GM19025 (cell line): ENCODE measurements around the gene CLSTN2.

Experiments used
- ATAC-seq: cut with Tn5 transposase; IDR thresholded peaks from one replicate; pipeline ENCODE4 v1.9.1; 2021; ENCODE audit warnings: mild to moderate bottlenecking, low read depth, moderate library complexity; ENCODE audit not compliant: unreplicated experiment

Gene CLSTN2

DNA sequence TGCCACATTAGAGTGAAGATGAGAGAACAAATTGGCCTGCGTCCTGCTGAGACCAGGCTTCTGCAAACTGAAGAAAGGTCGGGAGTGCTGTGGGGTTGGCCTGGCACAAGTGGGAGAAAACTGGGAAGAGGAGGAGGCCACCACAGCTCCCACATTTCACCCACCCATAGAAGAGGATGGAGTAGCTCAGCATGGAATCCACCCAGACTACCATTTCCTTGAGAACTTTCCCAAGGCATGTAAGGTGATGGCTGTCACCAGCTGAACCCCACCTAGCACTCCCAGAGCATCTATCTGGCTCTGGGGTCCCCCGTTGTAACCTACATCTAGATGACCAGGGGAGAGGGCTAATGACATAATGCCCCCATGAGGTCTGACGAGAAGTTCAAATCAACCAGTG is 622.5 kb downstream of the CLSTN2 start:
- no peak for ATAC-seq

DNA sequence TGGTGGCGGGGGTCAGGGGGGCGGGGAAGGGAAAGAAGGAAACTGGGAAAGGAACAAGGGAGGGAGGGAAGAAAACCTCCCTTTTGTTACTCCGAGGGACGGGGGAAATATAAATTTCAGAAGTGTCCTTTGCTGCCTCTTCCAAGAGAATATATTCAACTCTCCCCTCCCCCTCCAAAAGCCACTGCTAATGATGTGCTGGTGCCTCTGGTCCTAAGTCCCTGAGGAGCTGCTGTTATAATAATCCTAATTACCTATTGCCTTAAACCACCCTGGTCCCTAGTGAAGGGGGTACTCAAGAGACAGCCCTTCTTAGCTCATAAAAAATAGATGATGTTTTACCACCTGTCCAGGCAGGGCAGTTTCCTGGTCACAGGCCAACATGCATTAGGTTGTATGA is 624.6 kb downstream of the CLSTN2 start:
- ATAC-seq = no peak

DNA sequence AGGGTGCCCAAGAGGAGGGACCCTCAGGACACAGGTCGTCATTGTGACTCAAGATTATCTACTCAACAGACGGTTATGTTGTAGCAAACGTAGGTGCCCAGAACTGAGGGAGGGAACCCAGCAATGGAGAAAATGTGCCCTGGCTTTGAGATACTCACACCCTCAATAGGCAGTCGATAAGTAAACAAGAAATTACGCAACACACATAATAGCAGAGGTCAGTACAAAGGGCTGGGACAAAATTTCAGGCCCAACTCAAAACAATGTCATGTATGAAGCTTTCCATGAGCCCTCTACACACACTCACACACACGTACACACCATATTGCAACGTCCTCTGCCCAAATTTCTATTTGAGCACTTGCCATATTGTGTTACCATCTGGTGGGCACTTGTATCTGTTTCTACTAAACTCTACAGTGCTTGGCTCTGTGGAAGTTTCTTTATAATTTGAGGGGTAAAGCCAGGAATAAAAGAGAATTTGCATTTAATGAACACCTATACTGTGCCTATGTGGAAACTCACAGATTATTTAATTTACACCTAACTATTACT is 628.3 kb downstream of the CLSTN2 start:
- no peak for ATAC-seq

DNA sequence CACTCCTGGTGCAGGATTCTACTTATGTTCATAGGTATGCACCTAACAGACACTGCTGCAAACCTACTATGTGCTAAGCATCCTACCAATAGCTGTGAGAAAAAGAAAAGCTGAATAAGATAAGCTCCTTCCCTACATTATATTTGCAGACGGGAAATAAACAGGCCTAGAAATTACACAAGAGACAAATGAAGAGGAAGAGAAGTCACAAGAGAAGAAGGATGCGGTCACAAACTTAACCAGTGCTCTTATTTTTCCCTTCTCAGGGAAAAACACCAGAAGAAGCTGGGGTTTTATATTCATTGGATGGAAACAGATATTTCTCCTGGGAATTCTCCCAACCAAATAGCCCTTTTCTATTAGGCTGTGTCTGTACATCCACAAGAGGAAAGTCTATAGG is 633.1 kb downstream of the CLSTN2 start:
- no peak for ATAC-seq

DNA sequence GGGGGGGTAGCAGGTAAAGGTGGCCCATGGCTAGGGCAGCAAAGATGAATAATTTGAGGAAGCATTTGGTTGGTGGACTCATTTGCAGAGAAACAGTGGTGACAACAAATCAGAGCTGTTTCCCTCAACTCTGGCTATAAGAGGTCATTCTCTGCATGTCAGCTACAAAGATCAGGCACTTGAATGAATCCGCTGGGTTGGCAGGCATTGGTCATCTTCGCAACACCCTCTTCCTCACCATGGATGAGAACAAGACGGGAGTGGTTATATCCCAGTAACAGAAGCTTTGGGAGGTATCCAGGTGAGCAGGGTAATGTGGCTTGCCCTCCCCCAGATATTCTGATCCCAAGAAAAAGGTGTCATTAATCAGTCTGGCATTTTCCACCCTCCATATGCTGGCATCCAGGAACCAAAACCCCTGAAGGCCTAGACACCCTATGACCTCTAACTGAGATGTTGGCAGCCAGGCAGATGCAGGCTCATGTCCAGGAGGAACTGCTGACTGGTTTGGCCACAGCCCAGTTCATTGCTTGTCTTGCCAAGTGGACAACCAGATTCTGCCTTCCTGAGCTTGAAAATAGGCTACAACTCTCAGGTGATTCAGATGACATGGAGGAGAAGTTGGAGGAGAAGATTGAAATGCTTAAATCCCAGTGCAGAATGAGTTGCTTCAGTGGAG is 634.0 kb downstream of the CLSTN2 start:
- ATAC-seq = no peak

DNA sequence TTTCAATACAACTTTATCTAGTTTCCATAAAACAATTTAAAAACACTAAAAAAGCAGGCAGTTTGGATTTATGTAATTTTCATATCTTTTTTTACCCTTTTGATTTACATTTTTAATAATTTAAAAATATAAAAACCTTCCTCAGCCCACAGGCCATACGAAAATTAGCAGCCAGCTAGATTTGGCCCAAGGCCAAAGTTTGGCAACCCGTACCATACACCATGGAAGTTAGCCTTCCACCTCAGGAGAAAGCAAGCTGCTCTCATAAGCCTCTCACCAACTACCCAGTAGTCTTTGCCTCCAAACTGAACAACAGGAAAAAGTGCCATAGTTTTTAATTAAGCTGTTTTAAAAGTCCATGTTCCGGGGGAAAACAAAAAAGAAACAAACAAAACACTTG is 635.6 kb downstream of the CLSTN2 start:
- ATAC-seq = no peak

DNA sequence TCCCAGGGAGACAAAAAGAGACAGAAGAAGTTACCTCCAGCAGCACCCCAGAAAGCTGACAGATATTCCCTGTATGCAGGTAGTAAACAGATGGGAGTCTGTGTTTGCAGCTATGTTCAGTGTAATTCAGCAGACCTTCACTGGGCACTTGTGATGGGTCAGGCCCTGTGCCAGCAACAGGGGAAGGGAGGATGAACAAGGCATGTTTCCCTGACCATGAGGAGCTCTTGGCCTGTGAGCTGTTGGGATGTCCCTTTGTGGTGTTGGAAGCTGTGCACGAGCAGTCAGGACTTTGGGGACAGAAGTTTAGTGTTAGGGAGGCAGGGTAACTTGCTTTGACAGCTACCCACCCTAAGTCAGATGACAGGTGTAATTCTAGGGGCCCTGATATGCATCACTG is 636.9 kb downstream of the CLSTN2 start:
- no peak for ATAC-seq

DNA sequence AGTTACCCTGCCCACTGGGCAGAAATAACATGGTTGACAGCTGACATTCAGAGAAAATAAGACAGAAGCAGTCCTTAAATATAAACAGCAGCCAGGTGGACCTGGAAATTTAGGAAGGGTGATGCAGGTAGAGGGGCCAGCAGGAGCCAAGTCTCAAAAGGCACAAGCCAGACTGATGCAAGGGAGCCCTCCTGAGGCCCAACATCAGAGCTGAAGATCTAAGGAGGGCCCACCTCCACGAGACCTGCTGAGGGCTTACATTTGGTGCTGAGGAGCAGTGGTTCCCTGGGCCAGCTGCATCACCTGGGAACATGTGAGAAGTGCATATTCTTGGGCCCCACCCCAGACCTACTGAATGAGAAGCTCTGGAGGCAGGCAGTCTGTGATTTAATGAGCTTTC is 637.3 kb downstream of the CLSTN2 start:
- ATAC-seq = no peak

DNA sequence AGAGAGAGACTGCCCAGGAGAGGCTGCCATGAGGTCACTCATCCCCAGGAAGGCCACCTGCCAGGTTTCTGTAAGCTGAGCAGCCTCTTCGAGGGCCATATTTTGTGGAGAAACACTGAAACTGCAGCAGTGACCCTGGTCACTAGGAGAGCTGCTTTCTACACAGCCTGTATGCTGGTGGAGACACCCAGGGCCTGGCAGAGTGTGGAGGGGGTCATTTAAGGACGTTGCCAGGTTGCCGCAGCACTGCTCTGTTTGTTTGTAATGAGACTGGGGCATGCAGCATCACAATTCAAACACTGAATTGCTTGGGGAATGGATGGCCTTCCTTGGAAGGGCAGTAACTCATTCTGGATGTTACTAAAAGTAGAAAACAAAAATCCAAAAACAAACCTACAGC is 638.0 kb downstream of the CLSTN2 start:
- no peak for ATAC-seq

DNA sequence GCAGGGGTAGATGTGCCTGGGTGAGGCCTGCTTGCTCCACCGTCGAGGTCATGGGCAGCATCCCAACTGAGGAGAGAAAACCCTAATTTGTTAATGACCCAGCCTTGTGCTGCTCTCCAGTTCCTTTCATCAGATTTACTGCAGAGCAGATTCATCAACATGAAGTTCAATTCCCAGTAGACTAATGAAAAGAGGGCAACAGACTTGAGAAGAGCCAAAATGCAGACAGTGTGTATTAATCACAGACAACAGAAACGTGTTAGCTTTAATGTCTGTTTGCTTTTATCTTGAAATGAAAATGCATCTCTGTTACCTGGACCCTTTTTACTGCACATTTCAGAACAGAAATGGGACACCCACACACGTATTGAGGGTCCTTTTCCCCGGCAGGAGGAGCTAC is 639.4 kb downstream of the CLSTN2 start:
- ATAC-seq = no peak

DNA sequence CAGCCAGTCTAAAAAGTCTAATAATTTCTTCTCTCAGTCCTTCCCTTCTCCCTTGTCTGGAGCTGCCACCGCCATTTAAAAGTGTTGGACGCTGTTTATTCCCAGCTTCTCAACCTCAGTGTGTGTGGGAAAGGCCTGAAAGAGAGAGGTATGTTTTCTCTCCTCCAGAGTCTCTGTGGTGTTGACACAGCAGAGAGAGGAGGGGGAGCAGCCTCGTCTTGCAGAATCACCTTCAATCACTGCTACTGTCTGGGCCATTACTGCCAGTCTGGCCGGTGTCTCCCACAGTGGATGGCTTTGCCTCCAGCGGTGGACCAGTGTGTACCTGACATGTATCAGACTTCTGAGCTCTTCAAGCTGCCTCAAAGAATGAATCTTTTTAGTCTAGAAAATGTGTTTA is 641.5 kb downstream of the CLSTN2 start:
- no peak for ATAC-seq

DNA sequence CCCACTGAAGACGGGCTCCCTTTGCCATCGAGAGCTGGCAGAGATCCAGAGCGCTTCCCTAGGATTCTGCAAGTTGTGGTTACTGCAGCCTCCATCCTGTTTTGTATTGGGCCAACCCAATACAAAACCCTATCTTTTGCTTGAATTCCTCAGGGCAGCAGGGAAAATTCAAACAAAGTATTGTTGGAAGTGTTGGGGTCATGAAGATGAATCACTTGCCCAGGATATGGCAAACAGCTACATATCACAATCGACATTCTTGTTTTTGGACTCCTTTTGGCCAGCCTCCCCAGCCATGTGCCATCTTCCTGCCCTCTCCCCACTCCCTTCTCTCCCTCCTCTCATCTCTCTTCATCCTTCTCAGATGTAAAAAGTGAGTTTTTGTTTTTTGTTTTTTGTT is 642.9 kb downstream of the CLSTN2 start:
- no peak for ATAC-seq

DNA sequence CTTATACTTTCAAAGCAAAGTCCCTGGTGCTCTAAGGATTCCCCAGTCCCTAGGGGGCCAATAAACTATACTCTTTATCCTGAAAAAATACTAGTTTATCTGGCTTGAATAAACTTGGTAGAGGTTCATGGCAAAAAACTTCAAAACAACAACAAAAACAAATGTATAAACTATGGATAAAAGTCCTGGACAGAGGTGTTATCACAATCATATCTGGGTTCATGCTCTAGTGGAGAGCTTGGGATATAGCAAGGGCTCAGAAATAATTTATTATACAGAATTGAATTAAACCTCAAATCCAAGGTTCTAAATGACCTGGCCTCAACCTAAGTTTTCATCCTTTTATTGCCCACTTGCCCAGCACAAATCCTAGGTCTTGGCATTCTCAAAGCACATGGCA is 644.3 kb downstream of the CLSTN2 start:
- no peak for ATAC-seq

DNA sequence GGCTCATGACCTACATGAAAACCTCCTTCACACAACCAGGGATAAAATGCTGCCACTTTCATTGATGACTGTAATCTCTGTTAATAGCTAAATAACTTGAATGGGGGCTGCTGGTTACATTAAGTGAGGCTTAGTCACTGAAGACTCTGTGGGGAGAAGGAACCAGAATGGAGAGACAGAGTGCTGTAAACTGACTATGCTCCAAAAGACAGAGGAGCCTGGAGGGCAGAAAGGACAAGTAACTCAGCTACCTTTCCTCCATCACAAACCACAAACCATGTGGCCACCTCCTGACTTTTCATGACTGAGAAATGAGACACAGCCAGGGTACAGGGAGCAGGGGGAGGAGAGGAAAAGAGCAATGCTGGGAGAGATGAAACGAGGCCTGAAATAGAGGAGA is 645.8 kb downstream of the CLSTN2 start:
- no peak for ATAC-seq

DNA sequence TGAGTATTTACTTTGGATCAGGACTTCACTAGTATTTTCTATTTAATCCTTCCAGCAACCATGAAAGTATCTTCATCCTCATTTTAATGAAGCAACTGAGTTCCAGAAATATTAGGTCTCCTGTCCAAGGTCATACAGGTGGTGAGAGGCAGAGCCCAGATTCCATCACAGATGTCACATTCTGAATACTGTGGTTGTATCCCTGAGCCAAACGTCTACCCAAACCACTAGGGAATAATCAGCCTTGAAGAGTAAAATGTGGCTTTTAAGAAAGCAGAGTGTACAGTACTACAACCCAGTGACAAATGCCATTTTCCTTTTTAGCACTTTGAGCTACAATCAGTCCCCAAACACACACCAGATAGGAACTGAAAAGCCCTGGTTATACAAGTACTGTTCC is 649.6 kb downstream of the CLSTN2 start:
- no peak for ATAC-seq

DNA sequence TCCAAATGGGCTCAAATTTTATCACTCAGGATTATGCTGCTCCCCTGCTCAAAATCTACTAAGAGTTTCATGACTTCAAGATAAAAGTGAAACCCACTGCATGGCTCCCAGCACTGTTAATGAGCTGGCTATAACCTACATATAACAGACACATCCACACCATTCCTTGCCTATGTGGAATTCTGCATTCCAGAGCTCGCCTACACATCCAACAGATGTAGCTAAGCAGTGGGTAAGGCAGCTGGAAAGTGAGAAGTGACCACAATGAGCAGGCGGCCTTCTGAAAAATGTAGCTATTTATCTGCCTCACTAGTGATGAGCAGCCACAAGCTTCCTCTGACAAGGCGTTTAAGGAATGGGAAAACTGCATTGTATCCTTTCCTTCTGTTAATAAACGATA is 650.8 kb downstream of the CLSTN2 start:
- no peak for ATAC-seq

DNA sequence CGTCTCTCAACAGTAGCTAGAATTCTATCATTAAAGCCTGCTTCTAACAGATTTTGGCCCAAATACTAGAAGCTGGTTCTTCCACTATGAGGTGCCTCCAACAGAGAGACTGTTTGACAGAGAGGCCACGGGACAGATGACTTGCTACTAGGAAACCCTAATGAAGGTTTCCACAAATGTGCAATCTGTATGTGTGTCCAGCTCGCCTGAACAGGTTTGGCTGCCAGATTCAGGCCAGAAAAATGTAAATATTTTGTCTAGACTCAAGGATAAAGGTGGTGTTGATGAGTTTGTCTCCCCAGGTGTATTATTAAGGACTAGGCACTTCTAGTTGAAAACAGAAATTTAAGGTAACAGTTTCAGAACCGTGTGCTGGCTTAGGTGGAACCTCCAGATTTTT is 651.3 kb downstream of the CLSTN2 start:
- ATAC-seq = no peak

DNA sequence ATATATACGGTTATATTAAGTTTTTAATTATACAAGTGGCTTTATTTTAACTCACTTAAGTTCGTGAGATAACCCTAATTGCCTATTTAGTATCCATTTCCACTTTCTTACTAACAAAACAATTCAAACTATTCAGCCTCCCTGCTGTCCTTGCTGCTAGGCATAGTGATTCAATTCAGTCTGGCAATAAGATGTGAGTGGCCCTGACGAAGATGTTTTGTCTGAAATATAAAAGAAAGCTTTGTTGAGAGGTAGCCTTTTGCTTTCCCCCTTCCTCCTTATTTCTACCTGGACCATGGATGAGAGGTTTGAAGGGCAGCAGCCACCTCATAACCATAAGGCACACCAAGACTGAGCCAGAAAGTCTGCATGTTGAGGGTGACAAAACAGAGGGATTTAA is 653.6 kb downstream of the CLSTN2 start:
- ATAC-seq = no peak

DNA sequence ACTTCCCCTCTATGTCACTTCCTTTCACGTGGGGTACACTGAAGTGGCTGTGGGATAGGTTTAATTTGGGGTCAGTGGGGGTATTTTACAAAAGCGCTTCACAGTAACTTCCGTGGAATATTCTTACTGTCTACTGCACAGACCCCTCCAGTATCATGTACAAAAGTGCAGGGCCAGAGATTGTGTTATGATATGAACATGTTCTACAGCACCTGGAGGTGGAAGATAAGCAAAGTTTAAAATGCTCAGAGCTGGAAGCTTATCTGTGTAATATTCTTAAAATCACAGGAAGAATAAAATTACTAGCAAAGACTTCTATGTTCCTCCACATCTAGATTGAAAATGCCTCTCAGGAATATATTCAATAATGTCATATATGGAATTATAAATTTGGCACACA is 658.8 kb downstream of the CLSTN2 start:
- ATAC-seq = no peak

DNA sequence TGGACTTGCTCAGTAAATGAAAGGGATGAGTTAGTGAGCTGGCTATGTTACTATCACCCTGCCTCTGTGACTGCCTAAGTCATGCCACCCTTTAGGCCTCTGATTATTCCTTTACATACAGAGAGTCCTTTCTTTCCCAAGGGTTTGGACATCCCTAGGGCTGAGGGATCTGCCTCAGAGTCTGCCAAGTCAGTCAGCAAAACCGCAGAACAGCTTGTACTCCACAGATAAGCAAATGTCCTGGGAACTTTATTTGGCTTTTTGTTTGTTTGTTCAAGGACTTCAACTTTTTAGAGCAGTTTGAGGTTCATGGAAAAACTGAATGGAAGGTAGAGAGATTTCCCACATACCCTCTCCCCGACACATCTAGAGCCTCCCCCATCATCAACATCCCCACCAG is 660.3 kb downstream of the CLSTN2 start:
- no peak for ATAC-seq

DNA sequence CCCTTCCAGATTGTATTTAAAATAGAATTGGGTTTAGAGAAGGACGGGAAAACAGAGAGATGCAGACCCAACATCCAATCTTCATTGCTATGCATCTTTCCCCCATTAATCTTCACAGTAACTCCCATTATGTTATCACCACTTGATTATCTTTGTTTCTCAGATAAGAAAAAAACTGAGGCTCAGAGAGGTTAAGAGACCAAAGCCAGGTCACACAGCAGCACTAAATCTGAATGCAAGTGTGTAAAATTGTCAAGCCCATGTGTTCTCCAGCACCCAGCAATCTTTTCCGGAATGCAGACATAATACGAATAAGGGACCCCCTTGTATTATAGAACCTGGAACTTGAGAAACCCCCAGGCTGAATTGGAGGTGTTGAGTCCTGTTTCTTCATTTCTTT is 662.4 kb downstream of the CLSTN2 start:
- no peak for ATAC-seq

DNA sequence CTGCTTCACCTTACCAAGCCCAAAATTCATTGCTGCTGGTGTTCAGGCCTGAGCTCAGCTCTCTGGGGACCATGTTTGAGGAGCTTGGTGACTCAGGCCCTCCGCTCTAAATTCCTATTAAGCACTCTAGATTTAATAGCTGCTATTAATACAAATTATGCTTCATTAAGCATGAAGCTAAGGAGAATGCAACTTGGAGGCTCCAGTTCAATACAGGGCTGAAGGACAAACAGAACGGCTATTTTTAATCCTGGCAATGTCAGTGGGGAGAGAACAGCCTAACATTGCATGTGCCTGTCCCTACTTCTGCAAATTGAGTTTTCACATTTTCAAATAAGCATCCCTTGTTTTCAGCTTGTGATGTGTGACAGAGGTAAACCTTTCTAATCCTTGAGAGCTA is 662.8 kb downstream of the CLSTN2 start:
- no peak for ATAC-seq

DNA sequence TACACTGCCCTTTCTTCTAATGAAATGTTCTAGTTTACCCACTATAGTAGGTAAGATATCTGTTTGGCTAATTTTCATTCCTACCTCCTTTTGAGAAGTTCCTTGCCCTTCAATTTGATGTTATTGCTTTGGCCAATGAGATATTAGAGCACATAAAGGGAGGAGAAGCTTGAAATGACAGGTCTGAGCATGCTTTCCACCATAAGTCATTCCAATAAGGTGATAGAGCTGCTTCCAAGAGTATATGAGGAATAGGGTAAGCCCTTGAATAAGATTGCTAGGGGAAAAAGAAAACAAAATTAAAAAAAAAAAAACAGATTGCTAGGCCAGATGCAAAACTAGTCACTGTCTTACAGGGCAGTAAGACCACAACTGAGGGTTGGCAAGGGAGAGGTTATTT is 664.0 kb downstream of the CLSTN2 start:
- no peak for ATAC-seq
